ENCODE results near the gene TSPEAR. TPM values are rescaled to one million over a fixed set of nuclear protein-coding genes. Genes with fewer than 3 reads are reported as not detected.
A peak's percentile ranks its signal among the peaks of the same experiment; 100 is the strongest.

The TSPEAR gene
- total RNA-seq, 1 donor from 2014 or later: not detected

DNA sequence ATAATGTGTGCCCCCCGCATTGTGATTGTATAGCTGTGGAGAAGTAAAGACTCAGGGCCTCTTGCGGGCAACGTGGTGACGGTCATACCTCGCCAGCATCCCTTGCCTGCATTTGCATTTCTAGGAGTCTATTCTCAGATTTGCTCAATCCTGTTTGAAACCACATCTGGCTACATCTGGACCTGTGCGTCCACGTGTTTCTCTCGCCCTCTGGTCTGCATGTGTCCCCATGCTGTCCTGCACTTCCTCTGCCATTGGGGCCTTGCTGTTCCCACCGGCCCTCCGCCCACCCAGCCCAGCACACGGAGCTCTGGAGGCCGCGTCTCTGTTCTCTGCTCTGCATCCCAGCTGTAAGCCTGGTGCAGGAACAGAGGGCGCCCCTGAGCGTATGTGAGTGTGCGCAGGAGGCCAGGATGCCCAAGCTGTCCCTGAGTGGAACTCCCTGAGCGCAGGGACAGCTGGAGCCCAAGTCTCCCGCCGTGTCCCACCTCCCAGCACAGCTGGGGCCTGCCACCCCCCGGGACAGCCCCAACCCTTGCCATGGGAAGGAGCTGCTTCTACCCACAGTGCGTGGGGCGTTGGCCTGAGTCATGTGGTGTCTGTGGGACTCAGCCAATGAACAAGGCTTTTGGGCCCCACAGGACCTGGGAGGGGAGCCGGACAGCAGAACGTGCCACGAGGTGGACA is 161.7 kb downstream of the TSPEAR start:
- peak; percentile 61 for DNase-seq
- Mint-ChIP-seq H3K36me3 (ENCODE audit: unreplicated experiment) (peaks cover 10% of the 10 kb centered on the region), H3K9me3 (ENCODE audit: unreplicated experiment) (peaks cover 21% of the 10 kb centered on the region), H3K27me3 (ENCODE audit: unreplicated experiment) (peaks cover 19% of the 10 kb centered on the region), H3K27ac (ENCODE audit: unreplicated experiment) (peak overlapping the region; percentile 52), H3K4me3 (ENCODE audit: unreplicated experiment) (peak overlapping the region; percentile 31), H3K4me1 (ENCODE audit: low read depth, unreplicated experiment) (peaks cover 16% of the 10 kb centered on the region)
- TF ChIP-seq, protein P1, sequence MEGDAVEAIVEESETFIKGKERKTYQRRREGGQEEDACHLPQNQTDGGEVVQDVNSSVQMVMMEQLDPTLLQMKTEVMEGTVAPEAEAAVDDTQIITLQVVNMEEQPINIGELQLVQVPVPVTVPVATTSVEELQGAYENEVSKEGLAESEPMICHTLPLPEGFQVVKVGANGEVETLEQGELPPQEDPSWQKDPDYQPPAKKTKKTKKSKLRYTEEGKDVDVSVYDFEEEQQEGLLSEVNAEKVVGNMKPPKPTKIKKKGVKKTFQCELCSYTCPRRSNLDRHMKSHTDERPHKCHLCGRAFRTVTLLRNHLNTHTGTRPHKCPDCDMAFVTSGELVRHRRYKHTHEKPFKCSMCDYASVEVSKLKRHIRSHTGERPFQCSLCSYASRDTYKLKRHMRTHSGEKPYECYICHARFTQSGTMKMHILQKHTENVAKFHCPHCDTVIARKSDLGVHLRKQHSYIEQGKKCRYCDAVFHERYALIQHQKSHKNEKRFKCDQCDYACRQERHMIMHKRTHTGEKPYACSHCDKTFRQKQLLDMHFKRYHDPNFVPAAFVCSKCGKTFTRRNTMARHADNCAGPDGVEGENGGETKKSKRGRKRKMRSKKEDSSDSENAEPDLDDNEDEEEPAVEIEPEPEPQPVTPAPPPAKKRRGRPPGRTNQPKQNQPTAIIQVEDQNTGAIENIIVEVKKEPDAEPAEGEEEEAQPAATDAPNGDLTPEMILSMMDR (IDR thresholded peaks at IDR 0.05; ENCODE audit: partially characterized antibody, unreplicated experiment): no peak

DNA sequence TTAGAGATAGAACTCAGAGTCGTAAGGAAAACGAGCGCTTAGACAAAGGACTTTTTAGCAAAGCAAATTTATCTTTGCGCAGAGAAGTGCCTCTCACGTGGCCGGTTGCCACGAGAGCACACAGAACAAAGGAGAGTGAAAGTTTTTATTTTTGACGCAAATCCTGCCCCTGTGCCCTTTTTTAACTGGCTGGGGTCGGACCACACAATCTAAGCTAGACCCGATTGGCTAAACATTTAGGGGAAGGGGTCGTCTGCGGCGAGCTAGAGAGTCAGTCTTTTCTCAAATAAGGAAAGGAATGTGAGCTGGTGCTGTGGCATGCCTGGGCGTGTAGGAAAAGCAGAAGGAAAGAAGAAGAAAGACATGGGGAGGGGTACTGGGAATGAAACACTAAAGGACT is 162.4 kb downstream of the TSPEAR start:
- Mint-ChIP-seq H3K27ac (ENCODE audit: unreplicated experiment) (peak overlapping the region; percentile 52), H3K27me3 (ENCODE audit: unreplicated experiment) (peaks cover 19% of the 10 kb centered on the region), H3K4me3 (ENCODE audit: unreplicated experiment) (peak overlapping the region; percentile 53), H3K9me3 (ENCODE audit: unreplicated experiment) (peaks cover 21% of the 10 kb centered on the region), H3K4me1 (ENCODE audit: low read depth, unreplicated experiment) (peaks cover 16% of the 10 kb centered on the region), H3K36me3 (ENCODE audit: unreplicated experiment) (peaks cover 10% of the 10 kb centered on the region)
- no peak for DNase-seq
- TF ChIP-seq, protein P1 (IDR thresholded peaks at IDR 0.05; ENCODE audit: partially characterized antibody, unreplicated experiment): no peak

DNA sequence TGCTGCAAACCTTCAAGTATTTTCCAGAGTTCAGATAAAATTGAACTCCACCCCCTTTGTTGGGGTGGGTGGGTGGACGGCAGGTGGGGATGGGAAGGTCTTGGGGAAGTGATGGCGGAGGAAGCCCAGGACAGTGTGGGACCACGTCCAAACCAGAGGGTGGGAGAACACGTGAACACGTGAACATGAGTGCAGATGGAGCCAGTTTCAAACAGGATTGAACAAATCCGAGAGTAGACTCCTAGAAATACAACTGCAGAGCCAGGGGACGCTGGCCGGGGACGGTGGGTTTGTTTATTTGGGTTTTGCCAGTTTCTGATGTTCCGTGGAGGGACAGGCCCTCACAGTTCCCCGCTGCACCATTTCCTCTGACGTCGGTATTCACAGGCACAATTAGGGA is 163.0 kb downstream of the TSPEAR start:
- H3K4me3 Mint-ChIP-seq (ENCODE audit: unreplicated experiment): no peak overlapping the region
- DNase-seq: no peak
- peak overlapping the region; percentile 52 for H3K27ac Mint-ChIP-seq (ENCODE audit: unreplicated experiment)
- peaks cover 19% of the 10 kb centered on the region for H3K27me3 Mint-ChIP-seq (ENCODE audit: unreplicated experiment)
- H3K36me3 Mint-ChIP-seq (ENCODE audit: unreplicated experiment): peaks cover 10% of the 10 kb centered on the region
- H3K4me1 Mint-ChIP-seq (ENCODE audit: low read depth, unreplicated experiment): peaks cover 16% of the 10 kb centered on the region
- TF ChIP-seq, protein P1 (IDR thresholded peaks at IDR 0.05; ENCODE audit: partially characterized antibody, unreplicated experiment): no peak
- H3K9me3 Mint-ChIP-seq (ENCODE audit: unreplicated experiment): peaks cover 21% of the 10 kb centered on the region

DNA sequence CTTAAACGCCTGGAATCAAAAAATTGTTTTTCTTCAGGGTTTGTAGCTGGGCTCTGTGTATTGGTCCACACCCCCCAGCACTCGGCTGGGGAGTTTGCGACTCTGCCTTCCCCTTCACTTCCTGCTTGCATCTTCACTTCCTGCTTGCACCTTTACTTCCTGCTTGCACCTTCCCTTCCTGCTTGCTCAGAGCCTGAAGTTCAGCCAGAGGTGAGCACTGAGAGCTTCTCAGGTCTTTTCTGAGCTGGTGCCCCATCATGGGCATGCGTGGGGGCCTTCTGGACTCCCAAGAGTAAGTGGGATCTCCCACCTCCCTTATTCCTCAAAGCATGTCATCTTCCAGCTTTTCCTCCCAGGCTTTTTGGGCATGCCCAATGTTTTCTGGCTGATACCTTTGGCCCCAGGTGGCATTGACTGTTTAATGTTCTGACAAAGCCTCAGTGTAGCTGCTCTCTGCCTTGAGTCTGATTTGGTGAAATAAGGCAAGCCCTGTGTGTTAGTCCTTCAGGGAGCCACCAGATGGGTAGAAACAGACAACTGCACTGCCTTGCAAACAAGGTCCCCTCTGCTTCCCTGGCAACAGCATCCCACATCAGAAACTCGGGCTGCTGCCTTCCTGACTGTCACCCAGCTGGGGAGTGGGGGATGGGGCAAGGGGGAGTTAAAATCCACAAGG is 163.6 kb downstream of the TSPEAR start:
- Mint-ChIP-seq H3K4me3 (ENCODE audit: unreplicated experiment) (no peak overlapping the region), H3K9me3 (ENCODE audit: unreplicated experiment) (peaks cover 21% of the 10 kb centered on the region), H3K4me1 (ENCODE audit: low read depth, unreplicated experiment) (peaks cover 16% of the 10 kb centered on the region), H3K27me3 (ENCODE audit: unreplicated experiment) (peaks cover 19% of the 10 kb centered on the region), H3K27ac (ENCODE audit: unreplicated experiment) (peak overlapping the region; percentile 72), H3K36me3 (ENCODE audit: unreplicated experiment) (peaks cover 10% of the 10 kb centered on the region)
- TF ChIP-seq, protein P1 (IDR thresholded peaks at IDR 0.05; ENCODE audit: partially characterized antibody, unreplicated experiment): no peak
- no peak for DNase-seq

DNA sequence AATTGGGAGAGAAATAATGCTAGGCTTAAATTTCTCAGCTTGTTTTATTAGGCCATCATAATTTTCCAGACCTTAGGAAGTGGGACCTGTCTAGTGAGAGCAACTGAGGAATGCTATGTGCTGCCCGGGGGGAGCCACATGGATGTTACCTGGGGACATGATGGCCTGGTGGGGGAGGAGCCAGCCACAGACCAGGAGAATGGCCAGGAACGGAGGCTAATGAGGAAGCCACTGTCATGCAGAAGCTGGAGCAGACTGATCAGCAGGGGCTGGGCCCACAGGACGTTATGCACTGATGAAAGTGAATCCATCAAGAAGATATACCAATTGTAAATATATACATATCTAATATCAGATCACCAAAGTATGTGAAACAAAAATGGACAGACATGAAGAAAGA is 166.8 kb downstream of the TSPEAR start:
- no peak overlapping the region for H3K27ac Mint-ChIP-seq (ENCODE audit: unreplicated experiment)
- no peak overlapping the region for H3K4me3 Mint-ChIP-seq (ENCODE audit: unreplicated experiment)
- peaks cover 15% of the 10 kb centered on the region for H3K36me3 Mint-ChIP-seq (ENCODE audit: unreplicated experiment)
- H3K27me3 Mint-ChIP-seq (ENCODE audit: unreplicated experiment): peaks cover 5% of the 10 kb centered on the region
- H3K9me3 Mint-ChIP-seq (ENCODE audit: unreplicated experiment): peaks cover 23% of the 10 kb centered on the region
- TF ChIP-seq, protein P1 (IDR thresholded peaks at IDR 0.05; ENCODE audit: partially characterized antibody, unreplicated experiment): no peak
- H3K4me1 Mint-ChIP-seq (ENCODE audit: low read depth, unreplicated experiment): peaks cover 11% of the 10 kb centered on the region
- no peak for DNase-seq
